Activated B cell treated with CpG ODN at 0.5 μM for 24 hours (primary cell): ENCODE results near the gene PGM1. TPM values are rescaled to one million over a fixed set of nuclear protein-coding genes. Genes with fewer than 3 reads are reported as not detected.

Source experiments
- ATAC-seq: fragments of 200-7000 bp; cut with Tn5 transposase; one replicate; pipeline ENCODE4 v1.10.0; 2021; ENCODE audit warnings: low read depth, mild to moderate bottlenecking, moderate library complexity
- CTCF ChIA-PET: fragments of 350-600 bp; sonication (Branson Sonifier 250); formaldehyde crosslinking; loops from one replicate; lab custom pipeline; 2021; ENCODE audit warnings: antibody characterized with exemption; lab: Charles Lee
- POLR2A ChIA-PET: fragments of 350-600 bp; sonication (Branson Sonifier 250); formaldehyde crosslinking; loops from one replicate; lab custom pipeline; 2021; ENCODE audit warnings: antibody characterized with exemption; lab: Charles Lee
- DNase-seq: peaks from one replicate; pipeline ENCODE4 v3.0.0; 2022
- H3K27ac Mint-ChIP-seq: one replicate; pipeline ENCODE4 v1.8.0; 2020; ENCODE audit warnings: mixed read lengths
- H3K27me3 Mint-ChIP-seq: one replicate; pipeline ENCODE4 v1.8.0; 2021; ENCODE audit warnings: mixed read lengths
- H3K36me3 Mint-ChIP-seq: one replicate; pipeline ENCODE4 v1.8.0; 2021; ENCODE audit warnings: low read depth, mixed read lengths
- H3K4me1 Mint-ChIP-seq: one replicate; pipeline ENCODE4 v1.8.0; 2021; ENCODE audit warnings: mixed read lengths
- H3K4me3 Mint-ChIP-seq: one replicate; pipeline ENCODE4 v1.8.0; 2020; ENCODE audit warnings: mild to moderate bottlenecking, mixed read lengths
- H3K9me3 Mint-ChIP-seq: one replicate; pipeline ENCODE4 v1.8.0; 2020; ENCODE audit warnings: mixed read lengths
- intact Hi-C: fragments of 100-400 bp; cut with micrococcal nuclease; formaldehyde crosslinking; loops from one replicate; pipeline ENCODE4 v1.15.1; 2024
- total RNA-seq: library from RNA; stranded (reverse); gene quantifications from 2 replicates; pipeline ENCODE4 v1.2.3, GENCODE V29; 2022
- TF ChIP-seq, protein P1 (sequence below): fragments of 200-600 bp; IDR thresholded peaks from one replicate; pipeline ENCODE4 v1.8.0; 2022; ENCODE audit warnings: antibody characterized with exemption, mild to moderate bottlenecking

Gene PGM1
- total RNA-seq, 1 donor from 2014 or later, result 20.8 TPM

DNA sequence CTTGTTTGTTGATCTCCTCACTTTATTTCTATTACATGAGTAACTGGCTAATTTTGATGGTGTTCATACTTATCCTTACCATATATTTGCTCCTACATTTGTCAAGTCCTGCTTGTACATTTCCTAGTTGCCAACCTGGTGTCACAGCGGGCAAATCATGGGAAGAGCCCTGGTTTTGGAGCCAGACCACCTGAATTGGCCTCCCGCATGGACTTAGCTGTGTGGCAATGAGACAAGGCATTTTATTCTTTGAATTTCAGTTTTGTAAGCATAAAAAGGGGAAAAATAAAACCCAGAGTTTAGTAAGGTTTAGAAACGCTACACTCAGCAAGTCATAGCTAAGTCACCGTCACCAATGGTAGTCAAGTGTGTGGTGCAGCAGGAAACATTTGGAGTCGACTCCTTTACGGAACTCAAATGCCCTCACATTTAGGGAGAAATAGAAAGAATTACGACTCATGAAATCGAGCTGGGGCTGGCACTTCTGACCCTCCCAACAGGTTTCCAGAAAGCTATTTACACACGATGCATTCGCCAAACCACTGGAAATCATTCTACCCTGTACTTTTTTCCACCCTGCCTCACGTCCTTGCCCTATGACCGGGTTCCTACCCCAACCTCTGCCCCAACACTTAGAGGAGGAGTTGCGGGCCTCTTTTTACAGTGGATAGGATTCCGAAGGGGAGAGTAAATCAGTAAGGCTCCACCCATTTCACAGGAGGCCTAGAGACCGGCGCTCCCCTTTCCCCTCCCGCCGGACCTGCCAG lies 492 bp upstream of the PGM1 start:
- ATAC-seq (no peak), DNase-seq (no peak)
- H3K9me3 Mint-ChIP-seq, result no peaks in the 10 kb centered on the region
- ChIA-PET CTCF (interaction anchor here (1.4 kb wide), 1 partner anchor 19 kb away, joined by 3 read pairs; no protein-coding TSS in a partner anchor), POLR2A (interaction anchor here (1.4 kb wide), 1 partner anchor 71 kb away, joined by 3 read pairs; no protein-coding TSS in a partner anchor)
- TF ChIP-seq, protein P1, sequence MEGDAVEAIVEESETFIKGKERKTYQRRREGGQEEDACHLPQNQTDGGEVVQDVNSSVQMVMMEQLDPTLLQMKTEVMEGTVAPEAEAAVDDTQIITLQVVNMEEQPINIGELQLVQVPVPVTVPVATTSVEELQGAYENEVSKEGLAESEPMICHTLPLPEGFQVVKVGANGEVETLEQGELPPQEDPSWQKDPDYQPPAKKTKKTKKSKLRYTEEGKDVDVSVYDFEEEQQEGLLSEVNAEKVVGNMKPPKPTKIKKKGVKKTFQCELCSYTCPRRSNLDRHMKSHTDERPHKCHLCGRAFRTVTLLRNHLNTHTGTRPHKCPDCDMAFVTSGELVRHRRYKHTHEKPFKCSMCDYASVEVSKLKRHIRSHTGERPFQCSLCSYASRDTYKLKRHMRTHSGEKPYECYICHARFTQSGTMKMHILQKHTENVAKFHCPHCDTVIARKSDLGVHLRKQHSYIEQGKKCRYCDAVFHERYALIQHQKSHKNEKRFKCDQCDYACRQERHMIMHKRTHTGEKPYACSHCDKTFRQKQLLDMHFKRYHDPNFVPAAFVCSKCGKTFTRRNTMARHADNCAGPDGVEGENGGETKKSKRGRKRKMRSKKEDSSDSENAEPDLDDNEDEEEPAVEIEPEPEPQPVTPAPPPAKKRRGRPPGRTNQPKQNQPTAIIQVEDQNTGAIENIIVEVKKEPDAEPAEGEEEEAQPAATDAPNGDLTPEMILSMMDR, result no peak
- H3K4me1 Mint-ChIP-seq, result peaks cover 14% of the 10 kb centered on the region
- H3K27ac Mint-ChIP-seq, result peak overlapping the region; percentile 92
- H3K4me3 Mint-ChIP-seq, result peak overlapping the region; percentile 97
- peaks cover 8% of the 10 kb centered on the region for H3K36me3 Mint-ChIP-seq
- no peaks in the 10 kb centered on the region for H3K27me3 Mint-ChIP-seq
- intact Hi-C loops, result loop anchor here (1.0 to 5.0 kb wide), 10 partner anchors 17 to 1865 kb away; partner anchors contain the start of genes ALG6, ATG4C, LEPR and LEPROT

DNA sequence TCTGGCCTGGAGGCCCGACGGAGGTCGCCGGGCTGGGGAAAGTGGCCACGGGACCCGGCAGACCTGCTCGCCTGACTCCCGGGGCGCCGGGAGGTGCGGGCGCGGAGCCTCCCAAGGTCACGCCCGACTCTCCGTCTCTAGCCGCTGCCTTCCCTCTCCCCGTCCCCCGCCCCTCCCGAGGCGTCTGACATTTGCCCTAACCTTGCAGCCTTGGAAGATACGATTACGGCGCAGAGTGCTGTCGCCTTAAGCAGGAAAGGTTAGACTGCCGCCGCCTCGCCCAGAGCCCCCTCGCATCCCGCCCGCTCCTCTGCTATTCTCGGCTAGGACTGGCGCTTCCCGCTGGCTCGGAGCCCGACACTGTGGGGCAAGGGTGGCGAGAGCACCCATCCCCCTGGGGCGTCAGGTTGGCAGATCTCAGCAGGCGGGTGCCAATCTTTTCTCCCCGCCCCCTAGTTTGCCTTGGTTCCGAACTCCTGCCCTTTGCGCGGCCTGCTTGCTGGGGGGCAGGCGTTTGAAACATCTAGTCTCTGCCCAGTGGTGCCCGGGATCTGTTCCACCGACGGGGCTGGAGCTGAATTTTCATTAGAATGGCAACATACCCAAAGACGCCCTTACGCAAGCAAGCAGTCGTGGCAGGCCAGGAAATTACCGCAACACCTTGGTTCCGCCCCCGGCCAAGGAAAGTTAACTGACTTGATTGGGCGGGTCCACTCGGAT lies 835 bp downstream of the PGM1 start:
- ChIA-PET CTCF (no interaction called here), POLR2A (interaction anchor here (0.7 kb wide), 2 partner anchors 69 to 1451 kb away, joined by 3 read pairs; no protein-coding TSS in a partner anchor)
- Mint-ChIP-seq H3K4me1 (peaks cover 14% of the 10 kb centered on the region), H3K9me3 (no peaks in the 10 kb centered on the region), H3K36me3 (peaks cover 8% of the 10 kb centered on the region), H3K27ac (peak overlapping the region; percentile 92), H3K4me3 (peak overlapping the region; percentile 97), H3K27me3 (no peaks in the 10 kb centered on the region)
- DNase-seq, result peak; percentile 58
- TF ChIP-seq, protein P1, result no peak
- intact Hi-C loops, result loop anchor here (1.0 to 5.0 kb wide), 11 partner anchors 19 to 1867 kb away; partner anchors contain the start of genes ALG6, ATG4C, EFCAB7 and ITGB3BP
- ATAC-seq, result peak; percentile 58

DNA sequence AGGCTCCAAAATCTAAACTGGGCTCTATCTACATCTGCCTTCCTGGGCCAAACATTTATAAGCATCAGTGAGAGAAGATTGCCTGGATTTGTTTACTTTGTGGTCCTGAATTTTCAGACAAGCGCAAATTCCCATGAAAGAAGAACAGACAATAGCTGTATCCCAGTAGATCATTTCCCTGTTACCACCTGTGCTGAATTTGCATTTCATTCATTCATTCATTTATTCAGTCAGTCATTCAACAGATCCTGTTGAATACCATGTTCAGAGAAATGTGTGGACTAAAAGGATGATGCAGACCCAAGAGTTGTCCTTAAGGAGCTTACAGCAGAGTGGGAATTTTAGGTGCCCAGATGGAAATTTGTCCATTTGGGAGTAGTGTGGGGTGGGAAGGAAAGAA lies 2.2 kb downstream of the PGM1 start:
- no peak overlapping the region for H3K27ac Mint-ChIP-seq
- ChIA-PET CTCF (no interaction called here), POLR2A (no interaction called here)
- DNase-seq, result no peak
- no peak overlapping the region for H3K4me3 Mint-ChIP-seq
- no peaks in the 10 kb centered on the region for H3K9me3 Mint-ChIP-seq
- TF ChIP-seq, protein P1, result no peak
- H3K27me3 Mint-ChIP-seq, result no peaks in the 10 kb centered on the region
- peaks cover 14% of the 10 kb centered on the region for H3K4me1 Mint-ChIP-seq
- peaks cover 8% of the 10 kb centered on the region for H3K36me3 Mint-ChIP-seq
- intact Hi-C loops, result no loop called here
- ATAC-seq, result no peak

DNA sequence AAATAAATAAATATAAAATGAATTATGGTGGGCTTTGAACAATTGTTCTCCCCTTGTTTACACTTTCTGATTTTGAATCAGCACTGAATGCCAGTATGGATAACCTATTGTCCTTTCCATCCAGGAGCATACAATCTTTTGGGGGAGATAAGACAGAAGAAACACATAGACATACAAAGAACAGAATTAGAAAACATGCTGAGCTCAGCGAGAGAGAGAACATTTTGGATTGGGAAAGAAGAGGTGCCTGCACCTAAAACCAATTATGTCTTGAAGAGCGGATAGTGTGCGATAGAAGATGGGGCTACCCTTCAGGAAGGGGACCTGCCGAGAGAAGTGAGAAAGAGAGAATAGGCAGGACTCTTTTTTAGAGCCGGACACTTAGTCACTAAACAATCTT lies 6.6 kb downstream of the PGM1 start:
- ATAC-seq (no peak), DNase-seq (no peak)
- CTCF ChIA-PET, result interaction anchor here (0.6 to 1.0 kb wide), 2 partner anchors 9 to 17 kb away, joined by 3 read pairs; no protein-coding TSS in a partner anchor
- H3K4me1 Mint-ChIP-seq, result peaks cover 3% of the 10 kb centered on the region
- no peaks in the 10 kb centered on the region for H3K27me3 Mint-ChIP-seq
- H3K4me3 Mint-ChIP-seq, result no peak overlapping the region
- intact Hi-C loops, result no loop called here
- H3K36me3 Mint-ChIP-seq, result no peaks in the 10 kb centered on the region
- no peaks in the 10 kb centered on the region for H3K9me3 Mint-ChIP-seq
- no peak overlapping the region for H3K27ac Mint-ChIP-seq
- POLR2A ChIA-PET, result no interaction called here
- TF ChIP-seq, protein P1, result no peak

DNA sequence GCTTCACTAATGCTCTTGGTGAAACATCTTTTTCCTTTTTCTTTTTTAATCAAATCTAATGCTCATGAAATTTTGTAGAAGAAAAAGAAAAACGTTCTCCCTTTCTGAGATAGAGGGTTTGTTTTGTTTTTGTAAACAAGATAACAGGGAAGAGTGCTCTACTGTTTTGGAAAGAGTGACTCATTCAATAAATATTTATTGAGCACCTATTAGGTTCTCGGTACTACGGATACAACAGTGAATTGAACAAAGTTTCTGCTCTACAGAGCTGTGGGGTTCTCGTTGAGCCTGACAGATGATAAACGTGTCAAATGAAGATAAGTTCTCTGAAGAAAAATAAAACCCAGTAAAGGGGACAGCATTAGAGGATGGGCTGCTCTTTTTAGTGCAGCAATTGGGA lies 7.0 kb downstream of the PGM1 start:
- TF ChIP-seq, protein P1, result no peak
- Mint-ChIP-seq H3K27me3 (no peaks in the 10 kb centered on the region), H3K4me3 (no peak overlapping the region), H3K4me1 (peaks cover 3% of the 10 kb centered on the region), H3K9me3 (no peaks in the 10 kb centered on the region), H3K27ac (no peak overlapping the region), H3K36me3 (no peaks in the 10 kb centered on the region)
- ChIA-PET CTCF (interaction anchor here (1.0 kb wide), 1 partner anchor 16 kb away, joined by 3 read pairs; no protein-coding TSS in a partner anchor), POLR2A (no interaction called here)
- intact Hi-C loops, result no loop called here
- ATAC-seq (no peak), DNase-seq (no peak)
